ENCODE results near the gene ZNF609. TPM values are rescaled to one million over a fixed set of nuclear protein-coding genes. Genes with fewer than 3 reads are reported as not detected.

ZNF609 gene
- total RNA-seq, 1 donor from 2014 or later = 55.1 TPM

DNA sequence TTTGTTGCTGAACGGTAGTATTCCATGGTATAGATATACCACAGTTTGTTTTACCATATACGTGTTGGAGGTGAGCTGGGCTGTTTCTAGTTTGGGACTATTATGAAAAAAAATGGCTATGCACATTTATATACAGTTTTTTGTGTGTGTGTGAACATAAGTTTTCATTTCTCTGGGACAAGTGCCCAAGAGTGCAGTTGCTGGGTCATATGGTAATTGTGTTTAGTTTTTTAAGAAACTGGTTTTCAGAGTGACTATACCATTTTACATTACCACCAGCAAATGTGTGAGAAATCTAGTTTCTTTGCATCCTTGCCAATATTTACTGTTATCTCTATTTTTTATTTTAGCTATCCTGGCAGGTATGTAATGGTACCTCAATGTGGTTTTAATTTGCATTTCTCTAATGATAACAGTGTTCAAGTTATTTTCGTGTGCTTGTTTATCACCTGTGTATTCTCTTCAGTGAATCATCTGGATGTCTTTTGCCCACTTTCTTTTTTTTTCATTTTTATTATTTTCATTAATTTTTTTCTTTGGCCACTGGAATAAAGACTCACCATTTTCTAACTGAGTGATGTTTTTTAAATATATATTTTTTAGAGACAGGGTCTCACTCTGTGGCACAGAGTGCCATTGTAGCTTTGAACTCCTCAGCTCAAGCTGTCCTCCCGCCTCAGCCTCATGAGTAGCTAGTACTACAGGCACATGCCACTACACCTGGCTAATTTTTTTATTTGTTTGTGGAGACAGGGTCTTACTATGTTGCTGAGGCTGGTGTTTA, 75.3 kb downstream of the ZNF609 start:
- no peak for DNase-seq (ENCODE audit: low spot score)

DNA sequence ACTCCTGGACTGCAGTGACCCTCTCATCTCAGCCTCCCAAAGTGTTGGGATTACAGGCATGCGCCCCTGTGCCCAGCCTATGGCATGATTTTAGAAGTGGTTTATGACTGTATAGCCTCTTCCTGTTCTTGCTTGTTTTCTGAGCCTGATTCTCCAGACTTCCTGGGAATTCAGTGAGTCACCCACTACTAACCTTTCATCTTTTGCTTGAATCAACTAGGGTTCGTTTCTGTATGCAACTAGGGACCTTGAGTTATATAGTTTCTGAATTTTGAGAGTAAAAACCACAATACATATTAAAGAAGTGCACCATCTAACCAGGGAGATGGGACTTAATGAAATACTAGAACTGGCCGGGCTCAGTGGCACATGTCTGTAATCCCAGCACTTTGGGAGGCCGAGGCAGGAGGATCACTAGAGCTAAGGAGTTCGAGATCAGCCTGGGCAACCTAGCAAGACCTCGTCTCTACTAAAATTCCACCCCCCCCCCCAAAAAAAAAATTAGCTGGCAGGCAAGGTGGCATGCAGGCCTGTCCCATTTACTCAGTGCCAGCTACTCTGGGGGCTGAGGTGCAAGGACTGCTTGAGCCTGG, 76.0 kb downstream of the ZNF609 start:
- no peak for DNase-seq (ENCODE audit: low spot score)

DNA sequence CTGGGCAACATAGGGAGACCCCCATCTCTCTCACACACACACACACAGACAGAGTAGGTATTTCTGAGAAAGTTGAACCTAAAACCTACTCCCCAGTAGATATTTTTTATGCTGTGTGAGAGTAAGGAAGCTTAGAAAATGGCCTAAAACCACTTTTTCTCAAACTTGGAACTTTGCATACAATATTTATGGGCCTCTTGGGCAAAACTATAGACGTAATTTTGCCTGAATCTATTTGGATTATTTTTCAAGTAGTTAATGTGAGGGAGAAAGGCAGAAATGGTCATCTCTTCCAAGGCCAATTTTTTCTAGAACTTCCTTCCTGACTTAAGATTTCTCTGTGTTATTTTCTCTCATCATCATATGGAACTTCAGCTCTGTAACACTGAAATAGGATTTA, 81.7 kb downstream of the ZNF609 start:
- DNase-seq (ENCODE audit: low spot score) = no peak

DNA sequence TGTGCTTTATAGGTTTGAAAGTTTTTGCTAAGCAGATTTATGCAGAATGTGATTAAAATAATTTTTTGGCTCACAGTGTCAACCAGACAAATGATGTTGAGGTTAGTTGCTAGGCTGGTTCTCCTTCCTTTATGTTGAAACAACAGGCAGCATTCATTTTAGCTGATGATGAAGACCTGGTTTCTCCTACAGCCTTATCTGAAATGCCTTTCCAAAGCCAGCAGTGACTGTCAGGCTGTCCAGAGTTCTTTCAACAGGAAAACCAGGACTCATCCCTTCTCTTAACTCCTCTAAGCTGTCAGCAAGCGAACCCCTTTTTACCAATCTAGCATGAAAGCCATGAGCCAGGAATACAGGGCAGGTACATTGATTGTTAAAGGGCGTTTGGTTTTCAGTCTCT, 84.1 kb downstream of the ZNF609 start:
- no peak for DNase-seq (ENCODE audit: low spot score)

DNA sequence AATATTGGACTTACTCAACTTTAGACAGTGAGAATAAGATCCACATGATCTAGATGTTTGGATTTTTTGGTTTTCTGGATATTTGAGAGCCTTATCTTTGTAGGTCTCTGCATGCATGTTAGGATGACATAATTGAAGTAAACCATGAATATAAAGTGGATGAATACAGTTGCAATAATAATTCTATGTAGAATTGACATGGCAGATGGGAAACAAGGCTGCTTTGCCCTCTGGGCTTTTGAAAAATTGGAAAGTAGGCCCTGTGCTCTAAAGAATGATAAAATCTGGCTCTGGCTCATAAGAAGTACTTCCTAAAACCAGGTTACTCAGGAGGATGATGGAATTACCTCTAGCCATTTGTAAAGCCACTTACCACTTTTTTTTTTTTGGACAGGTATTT, 86.9 kb downstream of the ZNF609 start:
- DNase-seq (ENCODE audit: low spot score) = no peak

DNA sequence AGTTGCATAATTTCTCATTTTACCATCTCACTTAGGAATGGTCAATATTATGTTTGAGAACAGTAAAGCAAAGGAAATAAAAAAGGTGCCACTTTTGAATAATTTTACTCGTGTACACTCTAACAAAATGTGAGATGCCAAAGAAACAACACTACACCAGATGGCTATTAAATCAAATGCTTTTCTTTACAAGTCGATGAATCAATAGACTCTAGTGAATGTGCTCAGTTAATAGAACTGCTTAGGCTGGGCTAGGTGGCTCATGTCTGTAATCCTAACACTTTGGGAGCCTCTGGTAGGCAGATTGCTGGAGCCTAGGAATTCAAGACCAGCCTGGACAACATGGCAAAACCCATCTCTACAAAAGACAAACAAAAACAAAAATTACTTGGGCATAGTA, 87.9 kb downstream of the ZNF609 start:
- DNase-seq (ENCODE audit: low spot score) = no peak

DNA sequence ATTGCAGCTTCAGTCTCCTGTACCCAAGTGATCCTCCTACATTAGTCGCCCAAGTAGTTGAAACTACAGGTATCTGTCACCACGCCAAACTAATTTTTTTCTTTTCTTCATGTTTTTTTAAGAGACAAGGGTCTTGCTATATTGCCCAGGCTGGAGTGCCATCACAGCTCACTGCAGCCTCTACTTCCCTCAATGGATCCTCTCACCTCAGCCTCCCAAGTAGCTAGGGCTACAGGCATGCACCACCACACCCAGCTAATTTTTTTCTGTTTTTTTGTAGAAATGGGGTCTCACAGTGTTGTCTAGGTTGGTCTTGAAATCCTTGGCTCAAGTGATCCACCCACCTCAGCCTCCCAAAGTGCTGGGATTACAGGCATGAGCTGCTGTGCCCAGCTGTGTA, 89.5 kb downstream of the ZNF609 start:
- no peak for DNase-seq (ENCODE audit: low spot score)

DNA sequence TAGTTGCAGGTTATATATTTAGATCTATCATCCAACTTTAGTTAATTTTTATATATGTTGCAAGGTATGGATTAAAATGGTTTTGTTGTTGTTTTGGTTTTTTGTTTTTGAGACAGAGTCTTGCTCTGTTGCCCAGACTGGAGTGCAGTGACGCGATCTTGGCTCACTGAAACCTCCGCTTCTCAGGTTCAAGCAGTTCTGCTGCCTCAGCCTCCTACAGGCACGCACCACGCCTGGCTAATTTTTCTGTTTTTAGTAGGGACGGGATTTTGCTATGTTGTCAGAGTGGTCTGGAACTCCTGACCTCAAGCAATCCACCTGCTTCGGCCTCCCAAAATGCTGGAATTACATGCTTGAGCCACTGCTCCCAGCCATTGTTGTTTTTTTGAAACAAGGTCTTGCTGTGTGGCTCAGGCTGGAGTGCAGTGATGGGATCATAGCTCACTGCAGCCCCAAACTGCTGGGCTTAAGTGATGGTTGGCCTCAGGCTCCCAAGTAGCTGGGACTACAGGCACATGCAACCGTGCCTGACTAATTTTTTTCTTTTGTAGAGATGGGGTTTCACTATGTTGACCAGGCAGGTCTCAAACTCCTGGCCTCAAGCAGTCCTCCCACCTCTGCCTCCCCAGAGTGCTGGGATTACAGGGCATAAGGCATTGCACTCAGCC, 92.0 kb downstream of the ZNF609 start:
- no peak for DNase-seq (ENCODE audit: low spot score)

DNA sequence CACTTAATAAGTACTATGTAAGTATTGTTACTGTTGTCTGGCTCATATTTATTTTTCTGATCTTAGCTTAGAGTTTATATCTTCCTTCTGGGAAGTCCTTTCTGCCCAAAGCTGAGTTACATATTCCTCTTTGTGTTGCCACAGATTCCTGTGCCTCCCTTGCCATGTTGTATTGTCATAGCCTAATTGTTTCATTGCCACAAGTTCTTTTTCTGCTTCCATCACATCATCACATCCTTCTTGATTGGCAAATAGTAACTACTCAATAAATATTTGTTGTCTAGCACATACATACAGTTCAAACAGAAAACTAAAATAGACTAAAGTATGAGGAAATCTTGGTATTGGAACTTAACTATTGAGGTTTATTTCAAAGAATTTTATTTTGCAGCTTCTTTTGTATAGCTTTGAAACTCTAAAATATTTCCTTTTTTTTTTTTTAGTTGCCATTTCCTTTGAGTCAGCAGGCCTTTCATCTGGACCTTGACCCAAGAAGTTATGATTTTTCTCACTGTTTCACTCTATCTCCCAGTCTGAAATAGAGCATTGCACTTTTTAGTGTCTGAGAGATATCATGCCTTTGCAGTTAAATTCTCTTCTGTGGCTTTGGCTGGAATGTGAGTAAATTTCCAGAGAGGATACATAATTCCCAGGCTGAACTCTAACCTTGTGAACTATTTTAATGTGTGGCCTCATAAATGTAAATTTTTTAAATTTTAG, 98.2 kb downstream of the ZNF609 start:
- no peak for DNase-seq (ENCODE audit: low spot score)

DNA sequence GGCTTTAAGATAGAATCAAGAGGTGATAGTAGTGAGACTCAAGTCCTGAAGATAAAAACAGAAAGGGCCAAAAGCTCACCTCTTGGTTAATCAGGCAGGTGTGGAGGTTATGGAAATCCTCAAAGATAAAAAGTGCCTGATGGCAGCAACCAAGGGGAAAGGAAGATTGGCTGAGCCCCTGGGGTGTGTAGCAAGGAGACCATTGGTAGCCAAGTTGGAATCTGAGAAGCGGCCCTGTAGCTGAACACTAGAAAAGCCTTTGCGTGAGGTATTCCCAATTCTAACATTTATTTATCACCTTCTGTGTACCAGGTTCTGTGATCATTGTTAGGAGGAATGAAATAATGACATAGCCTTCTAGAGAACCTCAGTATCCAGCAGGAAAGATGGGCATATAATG, 98.9 kb downstream of the ZNF609 start:
- DNase-seq (ENCODE audit: low spot score) = no peak

DNA sequence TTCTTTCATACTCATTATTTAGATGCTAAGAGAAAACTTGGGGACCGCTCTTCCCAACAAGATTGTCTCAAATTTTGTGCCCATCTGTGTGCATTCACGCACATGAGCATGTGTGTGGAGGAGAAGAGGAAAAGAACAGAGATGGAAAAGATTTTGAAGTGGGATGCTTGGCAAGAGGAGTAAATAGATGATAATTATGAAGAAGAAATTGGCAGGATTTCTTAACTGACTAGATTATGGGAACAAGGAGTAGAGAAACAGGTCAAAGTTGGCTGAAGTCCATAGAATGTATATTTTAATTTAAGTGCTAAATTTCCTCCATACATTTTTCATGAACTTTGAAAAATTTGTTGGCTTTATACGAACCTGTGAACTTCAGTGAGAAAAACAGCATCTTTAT, 100.1 kb downstream of the ZNF609 start:
- no peak for DNase-seq (ENCODE audit: low spot score)

DNA sequence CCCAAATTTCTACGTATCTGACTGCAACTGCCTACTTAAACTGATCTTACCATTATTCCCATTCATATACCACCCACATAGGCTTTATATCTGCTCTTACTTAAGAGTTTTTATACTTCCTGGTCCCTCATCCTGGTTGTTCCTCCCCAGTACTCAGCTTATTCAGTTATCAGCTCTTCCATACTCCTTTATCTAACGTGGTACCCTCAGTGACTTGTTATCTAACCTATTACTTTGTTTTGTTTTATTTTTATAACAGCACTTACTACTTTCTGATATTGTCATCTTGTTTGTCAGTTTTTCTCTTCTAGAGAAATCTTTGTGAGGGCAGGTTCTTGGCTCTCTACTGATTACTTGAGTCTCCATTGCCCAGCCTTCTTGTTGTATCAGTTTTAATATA, 100.6 kb downstream of the ZNF609 start:
- DNase-seq (ENCODE audit: low spot score) = no peak

DNA sequence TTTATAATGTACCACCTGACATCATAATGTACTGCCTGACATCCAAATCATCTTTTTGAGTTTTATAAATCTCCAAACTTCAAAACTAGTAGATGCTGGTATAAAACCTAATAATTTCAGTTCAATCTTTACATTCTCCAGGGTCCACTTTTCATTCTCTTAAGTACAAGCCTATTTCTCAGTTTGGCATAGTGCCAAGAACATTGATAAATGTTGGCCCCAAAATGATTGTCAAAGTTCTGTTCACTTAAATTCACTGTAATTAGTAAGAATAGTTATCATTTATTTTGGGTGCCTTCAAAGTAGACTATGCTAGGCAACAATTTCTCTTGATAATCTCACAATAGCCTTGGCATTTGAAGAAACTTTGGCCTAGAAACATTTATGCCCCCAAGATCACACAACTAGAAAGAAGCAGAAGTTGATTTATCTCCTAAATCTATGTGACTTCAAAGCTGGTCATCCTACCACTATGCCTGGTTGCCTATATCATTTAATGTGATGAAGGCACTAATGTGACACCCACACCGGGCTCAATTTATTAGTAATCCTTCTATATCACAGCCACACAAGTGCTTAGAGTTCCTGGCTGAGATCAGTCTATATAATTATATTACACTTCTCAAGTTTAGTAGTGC, 101.7 kb downstream of the ZNF609 start:
- no peak for DNase-seq (ENCODE audit: low spot score)

DNA sequence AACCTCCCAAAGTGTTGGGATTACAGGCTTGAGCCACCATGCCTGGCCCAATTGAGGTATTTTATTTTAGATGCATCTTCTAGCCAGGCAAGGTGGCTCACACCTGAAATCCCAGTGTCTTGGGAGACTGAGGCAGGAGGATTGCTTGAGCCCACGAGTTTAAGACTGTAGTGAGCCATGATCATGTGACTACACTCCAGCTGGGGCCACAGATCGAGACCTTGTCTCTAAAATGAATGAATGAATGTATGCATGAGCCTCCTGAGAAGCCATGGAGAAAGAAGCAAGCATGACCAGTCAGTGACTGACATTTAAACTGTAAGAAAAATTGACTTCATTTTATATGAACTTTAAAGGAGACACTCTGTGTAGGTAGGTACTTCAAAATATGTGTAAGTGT, 105.7 kb downstream of the ZNF609 start:
- DNase-seq (ENCODE audit: low spot score) = no peak

DNA sequence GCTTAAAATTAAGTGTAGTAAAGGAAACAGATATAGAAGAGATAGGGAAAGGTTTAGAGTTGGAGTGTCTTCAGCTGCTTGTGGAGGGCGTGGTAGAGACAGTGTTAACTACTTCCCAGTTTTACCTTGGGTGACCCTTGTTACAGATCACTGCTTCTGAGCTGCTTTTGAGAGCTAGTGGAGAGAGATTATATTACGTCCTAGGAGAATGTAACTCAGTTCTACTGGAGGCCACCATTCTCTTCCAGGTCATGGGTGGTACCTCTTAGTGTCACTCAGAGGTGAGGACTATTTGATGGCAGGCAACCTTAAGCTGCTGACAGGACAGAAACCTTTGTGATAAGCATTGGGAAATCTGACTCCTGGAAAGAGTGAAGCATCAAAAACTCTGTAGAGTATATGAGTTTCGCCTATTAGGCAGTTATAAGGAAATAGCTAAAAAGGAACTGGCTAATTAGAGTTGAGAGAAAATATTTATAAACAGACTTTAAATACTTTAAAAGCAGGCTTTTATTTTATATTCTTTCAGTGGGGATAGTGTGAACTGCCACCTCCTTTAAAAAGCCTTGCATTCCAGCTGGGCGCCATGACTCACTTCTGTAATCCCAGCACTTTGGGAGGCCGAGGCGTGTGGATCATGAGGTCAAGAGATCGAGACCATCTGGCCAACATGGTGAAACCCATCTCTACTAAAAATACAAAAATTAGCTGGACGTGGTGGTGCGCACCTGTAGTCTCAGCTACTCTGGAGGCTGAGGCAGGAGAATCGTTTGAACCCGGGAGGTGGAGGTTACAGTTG, 106.5 kb downstream of the ZNF609 start:
- DNase-seq (ENCODE audit: low spot score) = no peak

DNA sequence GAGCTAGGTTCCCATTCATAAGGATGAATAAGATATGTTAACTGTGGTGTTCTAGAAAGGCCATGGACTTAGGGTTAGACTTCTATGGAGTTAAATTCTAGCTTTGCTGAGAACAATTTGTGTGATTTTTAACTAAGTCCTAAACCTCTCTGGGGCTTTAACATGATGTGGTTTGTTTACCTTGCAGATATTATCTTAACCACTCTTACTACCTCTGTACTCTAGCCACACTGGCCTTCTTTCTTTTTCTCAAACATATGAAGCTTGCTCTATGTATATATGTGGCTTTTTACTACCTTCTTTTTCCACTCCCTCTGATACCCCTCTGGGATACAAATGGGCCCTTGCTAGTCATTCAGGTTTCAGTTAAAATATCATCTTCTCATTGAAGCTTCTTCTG, 108.4 kb downstream of the ZNF609 start:
- no peak for DNase-seq (ENCODE audit: low spot score)

DNA sequence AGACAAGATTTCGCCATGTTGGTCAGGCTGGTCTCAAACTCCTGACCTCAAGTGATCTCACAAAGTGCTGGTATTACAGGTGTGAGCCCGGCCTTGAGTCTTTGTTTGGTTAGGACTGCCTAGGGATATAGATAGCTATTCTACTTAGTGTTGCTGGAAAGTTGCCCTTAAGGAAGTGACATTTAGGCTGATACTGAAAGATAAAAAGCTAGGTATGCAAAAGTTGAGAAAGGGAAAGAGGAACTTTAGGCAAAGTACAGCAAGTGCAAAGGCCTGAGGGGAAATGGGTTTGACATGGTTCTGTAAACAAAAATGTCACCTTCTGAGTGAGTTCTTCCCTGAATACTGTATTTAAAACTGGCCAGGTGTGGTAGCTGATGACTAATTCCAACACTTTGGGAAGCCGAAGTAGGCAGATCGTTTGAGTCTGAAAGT, 111.5 kb downstream of the ZNF609 start:
- DNase-seq (ENCODE audit: low spot score) = no peak

DNA sequence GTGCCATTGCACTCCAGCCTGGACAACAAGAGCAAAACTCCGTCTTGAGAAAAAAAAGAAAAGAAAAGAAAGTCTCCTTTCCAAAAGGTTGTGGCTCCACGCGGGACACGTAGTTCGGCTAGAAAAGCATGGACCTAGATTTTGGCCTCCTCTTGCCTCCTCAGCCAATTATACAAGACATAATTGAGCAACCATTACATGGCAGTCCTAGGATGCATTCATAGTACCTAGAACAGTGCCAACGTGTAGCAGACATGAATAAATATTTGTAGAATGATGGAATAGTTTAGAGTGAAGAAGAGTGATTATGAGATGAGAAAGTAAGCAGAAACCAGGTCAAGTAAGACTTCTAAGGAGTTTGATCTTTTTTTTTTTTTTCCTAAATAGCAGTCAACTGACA, 112.5 kb downstream of the ZNF609 start:
- no peak for DNase-seq (ENCODE audit: low spot score)

DNA sequence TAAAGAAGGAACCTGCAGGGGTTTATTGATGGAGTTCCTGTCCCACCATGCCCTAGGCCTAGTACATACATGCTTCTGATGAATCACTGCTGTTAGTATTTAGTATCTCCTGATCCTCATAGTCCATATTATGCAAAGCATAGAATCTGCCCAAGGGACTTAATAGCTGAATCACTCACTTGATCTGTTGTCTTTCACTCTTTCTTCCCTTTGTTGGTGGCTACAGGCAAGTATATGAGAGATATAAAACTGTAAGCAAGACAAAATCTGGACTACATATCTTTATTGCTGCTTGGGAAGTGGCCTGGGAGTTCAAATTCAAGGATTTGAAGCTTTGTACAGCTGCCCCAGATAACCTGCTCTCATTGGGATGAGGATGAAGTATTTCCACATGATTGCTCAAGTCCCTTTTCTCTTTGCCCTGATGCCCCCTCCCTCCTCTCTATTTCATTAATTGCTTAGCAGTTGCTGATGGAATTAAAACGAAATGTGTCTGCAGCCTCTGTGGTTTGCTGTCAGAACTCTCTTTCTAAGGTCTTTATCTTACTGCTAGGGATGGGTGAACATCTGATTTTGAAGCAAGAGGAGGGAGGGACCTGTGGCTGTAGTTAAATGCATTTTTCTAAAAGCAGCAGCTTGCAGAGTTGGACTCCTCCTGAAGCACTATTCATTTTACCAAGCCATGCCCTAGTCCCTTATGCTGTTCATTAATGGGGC, 114.1 kb downstream of the ZNF609 start:
- no peak for DNase-seq (ENCODE audit: low spot score)

DNA sequence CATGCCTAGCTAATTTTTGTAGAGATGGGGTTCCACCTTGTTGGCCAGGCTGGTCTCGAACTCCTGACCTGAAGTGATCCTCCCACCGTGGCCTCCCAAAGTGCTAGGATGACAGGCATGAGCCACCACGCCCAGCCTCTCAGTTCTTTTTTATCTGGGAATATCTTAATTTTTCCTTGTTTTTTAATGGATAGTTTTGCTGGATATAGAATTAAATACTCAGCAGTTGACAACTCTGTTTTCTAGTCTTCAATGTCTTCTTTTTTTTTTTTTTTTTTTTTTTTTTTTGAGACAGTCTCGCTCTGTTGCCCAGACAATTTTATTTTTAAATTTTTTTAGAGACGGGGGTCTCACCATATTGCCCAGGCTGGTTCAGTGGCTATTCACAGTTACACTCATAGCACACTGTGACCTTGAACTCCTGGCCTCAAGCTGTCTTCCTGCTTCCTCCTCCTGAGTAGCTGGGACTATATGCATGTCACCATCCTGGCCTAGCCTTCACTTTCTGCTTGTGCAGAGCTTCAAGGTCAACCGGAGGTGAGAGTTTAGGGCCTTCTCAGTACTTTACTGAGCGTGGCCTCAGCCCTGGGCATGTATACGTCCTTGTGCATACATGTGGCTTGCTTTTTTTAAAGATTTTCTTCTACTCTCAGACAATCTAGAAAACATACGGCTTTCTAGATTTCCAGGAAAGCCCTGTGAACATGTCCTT, 120.5 kb downstream of the ZNF609 start:
- DNase-seq (ENCODE audit: low spot score) = no peak
